Cardiac muscle cell (in vitro differentiated cells and primary cell): ENCODE measurements around the gene ZNF598. TPM values are rescaled to one million over a fixed set of nuclear protein-coding genes. Genes with fewer than 3 reads are reported as not detected.

ENCODE experiments used
- DNase-seq, 2 donors: peaks; one replicate each; pipeline versions ENCODE4 v3.0.0 to v3.0.0-alpha.2; 2010 to 2017; ENCODE audit warnings: low read depth in 1 of 2, low spot score in 1 of 2
- H3K27ac ChIP-seq: fragments of 200-600 bp; sonication (generic); 2 replicates; pipeline ENCODE4 v1.5.1; 2016
- H3K27me3 ChIP-seq: fragments of 200-600 bp; sonication (generic); 2 replicates; pipeline ENCODE4 v1.6.0; 2016; ENCODE audit warnings: control low read depth
- H3K36me3 ChIP-seq: fragments of 200-600 bp; sonication (generic); 2 replicates; pipeline ENCODE4 v1.5.1; 2016; ENCODE audit warnings: control low read depth
- H3K4me1 ChIP-seq: fragments of 200-600 bp; sonication (generic); 2 replicates; pipeline ENCODE4 v1.8.1; 2017; ENCODE audit warnings: low read depth, mild to moderate bottlenecking, mixed run types
- H3K4me3 ChIP-seq: fragments of 200-600 bp; sonication (generic); 2 replicates; pipeline ENCODE4 v1.5.1; 2016; ENCODE audit warnings: mild to moderate bottlenecking
- H3K9me3 ChIP-seq: fragments of 200-600 bp; sonication (generic); 2 replicates; pipeline ENCODE4 v1.5.1; 2017; ENCODE audit warnings: low read depth, mild to moderate bottlenecking, control low read depth
- CTCF ChIP-seq: IDR thresholded peaks from 2 replicates; pipeline ENCODE4 v1.5.1; 2012; ENCODE audit warnings: low read depth, mild to moderate bottlenecking, low read length
- polyA plus RNA-seq: library from polyadenylated mRNA; unstranded; fragments of >200 nt; fragmentation: Nextera tagmentation; extraction: Ambion mirVana; gene quantifications from 2 replicates; pipeline ENCODE4 v1.2.1, GENCODE V29; 2016
- total RNA-seq: library from RNA; depleted of rRNA; stranded (reverse); fragments of >200 nt; gene quantifications from 2 replicates; pipeline ENCODE4 v1.2.3, GENCODE V29; 2016

Gene ZNF598
- total and polyA plus RNA-seq, 2 experiments from 2014 or later, result 28.8 to 50.4 TPM

GRCh38 chr16:2003231-2003826 is 6.3 kb downstream of the ZNF598 start:
- no peaks in the 10 kb centered on the region for H3K9me3 ChIP-seq
- no peak overlapping the region for H3K27ac ChIP-seq
- DNase-seq, result no peak
- no peaks in the 10 kb centered on the region for H3K27me3 ChIP-seq
- no peak overlapping the region for H3K4me3 ChIP-seq
- peaks cover 14% of the 10 kb centered on the region for H3K4me1 ChIP-seq
- no peak for TF ChIP-seq CTCF
- peaks cover 32% of the 10 kb centered on the region for H3K36me3 ChIP-seq

DNA sequence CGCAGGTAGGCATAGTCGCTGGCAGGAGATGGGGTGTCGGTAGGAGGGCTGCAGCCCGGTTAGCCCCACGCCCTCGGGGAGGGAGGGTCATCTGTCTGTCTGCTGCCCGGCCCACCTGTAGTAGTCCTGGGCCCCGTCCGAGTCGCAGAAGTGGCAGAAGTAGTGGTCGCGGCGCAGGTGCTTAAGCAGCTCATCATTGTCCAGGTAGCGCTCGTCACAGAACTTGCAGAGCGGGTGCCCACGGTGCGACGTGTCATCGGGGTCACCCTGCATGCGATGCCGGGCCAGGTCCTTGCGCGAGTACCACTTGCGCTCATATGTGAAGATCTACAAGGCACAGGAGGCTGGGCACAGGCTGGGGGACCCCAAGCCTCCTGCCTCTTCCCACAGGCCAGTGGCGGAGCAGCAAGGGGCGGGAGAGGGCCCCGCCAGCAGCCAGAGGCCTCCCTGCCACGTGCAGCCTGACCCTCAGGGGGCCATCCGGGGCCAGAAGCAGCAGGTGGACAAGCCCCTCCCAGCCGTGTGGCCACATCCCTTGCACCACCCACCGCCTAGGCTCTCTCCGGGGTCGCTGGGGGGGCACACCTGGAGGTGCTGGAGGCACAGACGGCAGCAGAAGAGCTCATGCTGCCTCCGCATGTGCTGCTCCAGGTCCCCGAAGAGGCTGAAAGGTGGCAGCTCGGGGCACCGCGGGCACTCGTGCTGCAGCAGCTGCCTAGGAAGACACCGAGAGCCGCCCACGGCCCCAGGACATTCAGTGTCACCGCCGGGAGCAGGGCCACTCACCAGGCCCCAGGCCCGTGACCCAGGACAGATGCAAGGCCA is 7.0 kb downstream of the ZNF598 start:
- no peaks in the 10 kb centered on the region for H3K9me3 ChIP-seq
- no peaks in the 10 kb centered on the region for H3K27me3 ChIP-seq
- no peak overlapping the region for H3K4me3 ChIP-seq
- H3K36me3 ChIP-seq, result peaks cover 39% of the 10 kb centered on the region
- no peak for DNase-seq
- TF ChIP-seq CTCF, result no peak
- peaks cover 11% of the 10 kb centered on the region for H3K4me1 ChIP-seq
- no peak overlapping the region for H3K27ac ChIP-seq

GRCh38 chr16:2001456-2002355 is 7.9 kb downstream of the ZNF598 start:
- no peak for DNase-seq
- Histone ChIP-seq H3K9me3 (no peaks in the 10 kb centered on the region), H3K36me3 (peaks cover 39% of the 10 kb centered on the region), H3K4me3 (no peak overlapping the region), H3K27me3 (no peaks in the 10 kb centered on the region), H3K27ac (no peak overlapping the region), H3K4me1 (peaks cover 11% of the 10 kb centered on the region)
- no peak for TF ChIP-seq CTCF

GRCh38 chr16:2001035-2001434 is 8.6 kb downstream of the ZNF598 start:
- Histone ChIP-seq H3K27me3 (no peaks in the 10 kb centered on the region), H3K4me1 (peaks cover 11% of the 10 kb centered on the region), H3K4me3 (no peak overlapping the region), H3K9me3 (no peaks in the 10 kb centered on the region), H3K27ac (no peak overlapping the region), H3K36me3 (peaks cover 39% of the 10 kb centered on the region)
- DNase-seq, result no peak
- no peak for TF ChIP-seq CTCF

- DNase-seq, result no peak
Measured at GRCh38 chr16:1999866-2000514, 9.6 kb downstream of the ZNF598 start.

More at GRCh38 chr16:1999866-2000514, 9.6 kb downstream of the ZNF598 start:
- Histone ChIP-seq H3K9me3 (no peaks in the 10 kb centered on the region), H3K27me3 (no peaks in the 10 kb centered on the region), H3K4me1 (peaks cover 10% of the 10 kb centered on the region), H3K27ac (no peak overlapping the region), H3K4me3 (no peak overlapping the region), H3K36me3 (peaks cover 39% of the 10 kb centered on the region)
- TF ChIP-seq CTCF, result no peak
